DND-41 (cell line): ENCODE data around the gene LGALS7B.

Source experiments
- ATAC-seq: fragments of 200-7000 bp; cut with Tn5 transposase; 3 replicates; pipeline ENCODE4 v1.9.1; 2021; ENCODE audit warnings: low read depth; ENCODE audit not compliant: insufficient read depth
- DNase-seq: peaks from one replicate; pipeline ENCODE4 v3.0.0-alpha.2; 2020
- H2AFZ ChIP-seq: 2 replicates; pipeline ENCODE4 v1.6.0; 2012; ENCODE audit warnings: low read depth, low read length
- H3K27ac ChIP-seq: 2 replicates; pipeline ENCODE4 v1.5.1; 2012; ENCODE audit warnings: low read length, inconsistent platforms
- H3K27me3 ChIP-seq: fragments of 200-600 bp; sonication (generic); 2 replicates; pipeline ENCODE4 v1.6.0; 2012; ENCODE audit warnings: low read length, mild to moderate bottlenecking, inconsistent platforms; ENCODE audit not compliant: insufficient read depth, poor library complexity
- H3K36me3 ChIP-seq: 2 replicates; pipeline ENCODE4 v1.5.1; 2012; ENCODE audit warnings: low read length, inconsistent platforms; ENCODE audit not compliant: insufficient read depth
- H3K4me1 ChIP-seq: 2 replicates; pipeline ENCODE4 v1.5.1; 2012; ENCODE audit warnings: mild to moderate bottlenecking, low read length; ENCODE audit not compliant: insufficient read depth
- H3K4me2 ChIP-seq: 2 replicates; pipeline ENCODE4 v1.6.0; 2012; ENCODE audit warnings: mild to moderate bottlenecking, moderate library complexity, low read length, inconsistent platforms; ENCODE audit not compliant: insufficient read depth
- H3K4me3 ChIP-seq, 2 experiments: fragments of 200-600 bp in 1 of 2; shearing (Covaris generic) in 1 of 2; 2 replicates each; pipeline ENCODE4 v1.5.1; 2012 to 2016; ENCODE audit warnings: inconsistent platforms in 2 of 2, low read length in 2 of 2, mild to moderate bottlenecking in 2 of 2, low read depth in 1 of 2, moderate library complexity in 1 of 2
- H3K79me2 ChIP-seq: 2 replicates; pipeline ENCODE4 v1.6.0; 2012; ENCODE audit warnings: low read length, inconsistent platforms; ENCODE audit not compliant: insufficient read depth
- H3K9ac ChIP-seq: 2 replicates; pipeline ENCODE4 v1.6.0; 2012; ENCODE audit warnings: low read depth, mild to moderate bottlenecking, inconsistent platforms, low read length, moderate library complexity
- H3K9me3 ChIP-seq: 2 replicates; pipeline ENCODE4 v1.5.1; 2012; ENCODE audit warnings: low read length, moderate library complexity, mild to moderate bottlenecking, inconsistent platforms; ENCODE audit not compliant: insufficient read depth, severe bottlenecking
- H4K20me1 ChIP-seq: 2 replicates; pipeline ENCODE4 v1.6.0; 2012; ENCODE audit warnings: low read length; ENCODE audit not compliant: insufficient read depth
- EZH2 ChIP-seq: IDR thresholded peaks from 3 replicates; pipeline ENCODE4 v1.6.1; 2012; ENCODE audit warnings: borderline replicate concordance, low read depth, mild to moderate bottlenecking, moderate library complexity, low read length, inconsistent platforms; ENCODE audit not compliant: severe bottlenecking
- TF ChIP-seq, protein P1 (sequence below): IDR thresholded peaks from 2 replicates; pipeline ENCODE4 v1.5.1; 2012; ENCODE audit warnings: borderline replicate concordance, low read length, moderate library complexity, mild to moderate bottlenecking; ENCODE audit not compliant: poor library complexity, severe bottlenecking; ENCODE audit errors: extremely low read depth

LGALS7B gene

GRCh38 chr19:38834590-38834989, 45.6 kb downstream of the LGALS7B start:
- peaks cover 52% of the 10 kb centered on the region for H3K36me3 ChIP-seq
- no peak overlapping the region for H3K4me2 ChIP-seq
- H4K20me1 ChIP-seq = peaks cover 31% of the 10 kb centered on the region
- ATAC-seq = no peak
- H3K27ac ChIP-seq = no peak overlapping the region
- H2AFZ ChIP-seq = no peak overlapping the region
- H3K4me3 ChIP-seq = no peak overlapping the region
- H3K4me1 ChIP-seq = peaks cover 21% of the 10 kb centered on the region
- peaks cover 25% of the 10 kb centered on the region for H3K79me2 ChIP-seq
- H3K27me3 ChIP-seq = no peaks in the 10 kb centered on the region
- no peak overlapping the region for H3K9ac ChIP-seq
- no peak for DNase-seq
- no peaks in the 10 kb centered on the region for H3K9me3 ChIP-seq
- TF ChIP-seq EZH2 = no peak
- TF ChIP-seq, protein P1, sequence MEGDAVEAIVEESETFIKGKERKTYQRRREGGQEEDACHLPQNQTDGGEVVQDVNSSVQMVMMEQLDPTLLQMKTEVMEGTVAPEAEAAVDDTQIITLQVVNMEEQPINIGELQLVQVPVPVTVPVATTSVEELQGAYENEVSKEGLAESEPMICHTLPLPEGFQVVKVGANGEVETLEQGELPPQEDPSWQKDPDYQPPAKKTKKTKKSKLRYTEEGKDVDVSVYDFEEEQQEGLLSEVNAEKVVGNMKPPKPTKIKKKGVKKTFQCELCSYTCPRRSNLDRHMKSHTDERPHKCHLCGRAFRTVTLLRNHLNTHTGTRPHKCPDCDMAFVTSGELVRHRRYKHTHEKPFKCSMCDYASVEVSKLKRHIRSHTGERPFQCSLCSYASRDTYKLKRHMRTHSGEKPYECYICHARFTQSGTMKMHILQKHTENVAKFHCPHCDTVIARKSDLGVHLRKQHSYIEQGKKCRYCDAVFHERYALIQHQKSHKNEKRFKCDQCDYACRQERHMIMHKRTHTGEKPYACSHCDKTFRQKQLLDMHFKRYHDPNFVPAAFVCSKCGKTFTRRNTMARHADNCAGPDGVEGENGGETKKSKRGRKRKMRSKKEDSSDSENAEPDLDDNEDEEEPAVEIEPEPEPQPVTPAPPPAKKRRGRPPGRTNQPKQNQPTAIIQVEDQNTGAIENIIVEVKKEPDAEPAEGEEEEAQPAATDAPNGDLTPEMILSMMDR = no peak

- peaks cover 8% of the 10 kb centered on the region for H3K4me1 ChIP-seq
- peaks cover 19% of the 10 kb centered on the region for H3K79me2 ChIP-seq
- H3K9ac ChIP-seq = no peak overlapping the region
- H3K27me3 ChIP-seq = no peaks in the 10 kb centered on the region
- no peak overlapping the region for H3K4me2 ChIP-seq
- H3K36me3 ChIP-seq = peaks cover 60% of the 10 kb centered on the region
- no peak for TF ChIP-seq EZH2
- TF ChIP-seq, protein P1 = no peak
- no peak overlapping the region for H3K4me3 ChIP-seq
- no peaks in the 10 kb centered on the region for H3K9me3 ChIP-seq
- no peak overlapping the region for H3K27ac ChIP-seq
- H4K20me1 ChIP-seq = peaks cover 46% of the 10 kb centered on the region
- DNase-seq = no peak
- ATAC-seq = no peak
- H2AFZ ChIP-seq = no peak overlapping the region
Measured at GRCh38 chr19:38836159-38836982, 47.4 kb downstream of the LGALS7B start.

DNA sequence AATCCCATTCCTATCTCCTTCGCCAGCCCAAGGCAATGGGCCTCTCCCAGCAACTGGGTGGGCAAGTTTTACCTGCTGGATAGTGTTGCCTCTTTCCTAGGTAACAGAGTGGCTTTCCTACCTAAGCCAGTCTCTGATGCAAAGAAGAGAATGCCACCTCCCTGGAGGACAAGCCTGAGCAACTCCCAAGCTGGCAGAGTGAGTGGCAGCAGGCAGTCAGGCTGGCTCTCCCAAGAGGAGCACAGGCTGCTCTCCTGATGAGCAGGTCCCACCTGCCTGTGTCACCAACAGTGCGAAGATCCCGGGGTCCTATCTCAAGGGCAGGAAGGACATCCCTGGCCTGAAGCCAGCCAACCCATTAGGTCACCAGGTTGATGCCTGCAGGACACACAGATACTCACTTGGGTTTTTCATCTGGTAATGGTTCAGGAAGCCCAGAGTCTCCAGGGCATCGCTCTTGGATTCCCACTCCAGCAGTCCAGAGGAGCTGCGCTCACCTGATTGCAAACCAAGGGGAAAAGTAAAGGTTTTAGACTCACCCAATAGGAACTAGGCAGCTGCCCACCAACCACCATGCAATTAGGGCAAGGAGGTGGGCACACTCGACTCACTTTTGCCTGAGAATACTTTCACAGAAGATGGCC, 48.1 kb downstream of the LGALS7B start:
- H2AFZ ChIP-seq = no peak overlapping the region
- H4K20me1 ChIP-seq = peaks cover 52% of the 10 kb centered on the region
- no peak overlapping the region for H3K27ac ChIP-seq
- no peak overlapping the region for H3K4me2 ChIP-seq
- TF ChIP-seq, protein P1 = no peak
- TF ChIP-seq EZH2 = no peak
- H3K27me3 ChIP-seq = no peaks in the 10 kb centered on the region
- no peaks in the 10 kb centered on the region for H3K9me3 ChIP-seq
- H3K79me2 ChIP-seq = peaks cover 23% of the 10 kb centered on the region
- no peak overlapping the region for H3K9ac ChIP-seq
- peaks cover 67% of the 10 kb centered on the region for H3K36me3 ChIP-seq
- ATAC-seq (no peak), DNase-seq (no peak)
- peaks cover 5% of the 10 kb centered on the region for H3K4me1 ChIP-seq
- no peak overlapping the region for H3K4me3 ChIP-seq
